Prostate gland (tissue), 2 donors: ENCODE results near the gene ZNF318.

Experiments used
- POLR2A ChIP-seq: fragments of 450-650 bp; IDR thresholded peaks from one replicate; pipeline ENCODE4 v1.6.1; 2016; ENCODE audit warnings: antibody characterized with exemption, mild to moderate bottlenecking
- TF ChIP-seq, protein P1 (sequence below), 4 experiments: fragments of 200-600 bp in 2 of 4; fragments of 450-650 bp in 2 of 4; sonication (generic) in 2 of 4; IDR thresholded peaks; 1 replicate in 3 of 4; 2 replicates in 1 of 4; pipeline ENCODE4 v1.5.1; 2016 to 2019; ENCODE audit warnings: antibody characterized with exemption in 4 of 4, mild to moderate bottlenecking in 2 of 4, moderate library complexity in 2 of 4

DNA sequence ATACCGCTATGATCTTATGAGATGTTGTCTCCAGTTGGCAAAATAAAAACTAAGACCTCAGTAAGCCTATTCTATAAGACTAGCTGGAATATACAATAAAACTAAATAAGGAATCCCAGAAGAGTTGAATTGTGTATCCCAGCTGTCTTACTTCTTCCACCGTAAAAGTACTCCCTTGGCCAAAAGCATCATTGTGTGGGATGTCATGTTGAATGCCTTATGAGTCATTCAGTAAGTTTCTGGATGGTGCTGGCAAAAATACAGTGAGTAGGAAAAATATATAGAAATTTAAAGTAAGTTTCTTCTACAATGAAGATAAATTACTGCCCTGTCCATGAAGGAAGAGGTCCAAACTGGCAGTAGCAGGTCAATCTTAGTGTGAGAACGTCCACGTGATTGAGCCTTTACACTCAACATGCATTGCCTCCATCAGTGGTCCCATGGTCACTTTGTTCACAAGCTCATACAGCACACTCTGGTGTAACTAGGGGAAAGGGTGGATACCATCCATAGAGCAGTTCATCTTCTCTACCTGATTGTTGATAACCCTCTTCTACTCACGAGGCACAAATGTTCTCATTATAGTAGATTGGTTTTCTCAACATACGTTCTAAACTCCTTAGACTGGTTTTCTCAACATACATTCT lies 13.7 kb upstream of the ZNF318 start:
- TF ChIP-seq, protein P1, sequence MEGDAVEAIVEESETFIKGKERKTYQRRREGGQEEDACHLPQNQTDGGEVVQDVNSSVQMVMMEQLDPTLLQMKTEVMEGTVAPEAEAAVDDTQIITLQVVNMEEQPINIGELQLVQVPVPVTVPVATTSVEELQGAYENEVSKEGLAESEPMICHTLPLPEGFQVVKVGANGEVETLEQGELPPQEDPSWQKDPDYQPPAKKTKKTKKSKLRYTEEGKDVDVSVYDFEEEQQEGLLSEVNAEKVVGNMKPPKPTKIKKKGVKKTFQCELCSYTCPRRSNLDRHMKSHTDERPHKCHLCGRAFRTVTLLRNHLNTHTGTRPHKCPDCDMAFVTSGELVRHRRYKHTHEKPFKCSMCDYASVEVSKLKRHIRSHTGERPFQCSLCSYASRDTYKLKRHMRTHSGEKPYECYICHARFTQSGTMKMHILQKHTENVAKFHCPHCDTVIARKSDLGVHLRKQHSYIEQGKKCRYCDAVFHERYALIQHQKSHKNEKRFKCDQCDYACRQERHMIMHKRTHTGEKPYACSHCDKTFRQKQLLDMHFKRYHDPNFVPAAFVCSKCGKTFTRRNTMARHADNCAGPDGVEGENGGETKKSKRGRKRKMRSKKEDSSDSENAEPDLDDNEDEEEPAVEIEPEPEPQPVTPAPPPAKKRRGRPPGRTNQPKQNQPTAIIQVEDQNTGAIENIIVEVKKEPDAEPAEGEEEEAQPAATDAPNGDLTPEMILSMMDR (IDR thresholded peaks at IDR 0.05) = no peak
- TF ChIP-seq POLR2A = no peak
